H4 (cell line): ENCODE measurements around the gene ATG16L2. TPM values are rescaled to one million over a fixed set of nuclear protein-coding genes. Genes with fewer than 3 reads are reported as not detected.
A peak's percentile ranks its signal among the peaks of the same experiment; 100 is the strongest.

Experiments
- DNase-seq: peaks from one replicate; pipeline ENCODE4 v3.0.0-alpha.2; 2015; ENCODE audit warnings: low spot score
- total RNA-seq: library from RNA; depleted of rRNA; stranded (reverse); fragments of >200 nt; shearing (Covaris generic); gene quantifications from 2 replicates; pipeline ENCODE4 v1.2.3, GENCODE V29; 2014; rRNA removed

Gene ATG16L2
- total RNA-seq, result 0.66 and 3.4 TPM in 2 replicates

GRCh38 chr11:72814286-72815109, at the start of gene ATG16L2:
ATG16L2 (plus strand) TSS chr11:72814411; CDS start chr11:72814446, 35 bp downstream.
- peak; percentile 63 for DNase-seq

GRCh38 chr11:72764503-72764902, 49.7 kb upstream of the ATG16L2 start:
- no peak for DNase-seq

- no peak for DNase-seq
Observed at GRCh38 chr11:72766152-72766902, 47.9 kb upstream of the ATG16L2 start.

- no peak for DNase-seq
Observed at GRCh38 chr11:72767203-72768062, 46.8 kb upstream of the ATG16L2 start.

- DNase-seq, result no peak
Observed at GRCh38 chr11:72768581-72768980, 45.6 kb upstream of the ATG16L2 start.

- DNase-seq, result no peak
Observed at GRCh38 chr11:72769680-72770079, 44.5 kb upstream of the ATG16L2 start.

- DNase-seq, result no peak
Observed at GRCh38 chr11:72770799-72771198, 43.4 kb upstream of the ATG16L2 start.

GRCh38 chr11:72771507-72771906, 42.7 kb upstream of the ATG16L2 start:
- DNase-seq, result peak; percentile 31

- no peak for DNase-seq
Observed at GRCh38 chr11:72772059-72772458, 42.2 kb upstream of the ATG16L2 start.

- peak; percentile 50 for DNase-seq
Observed at GRCh38 chr11:72773291-72773690, 40.9 kb upstream of the ATG16L2 start.

- no peak for DNase-seq
Observed at GRCh38 chr11:72773696-72774095, 40.5 kb upstream of the ATG16L2 start.

- no peak for DNase-seq
Observed at GRCh38 chr11:72774499-72774898, 39.7 kb upstream of the ATG16L2 start.

- DNase-seq, result no peak
Observed at GRCh38 chr11:72775288-72776110, 38.7 kb upstream of the ATG16L2 start.

GRCh38 chr11:72776117-72776843, 37.9 kb upstream of the ATG16L2 start:
- DNase-seq, result no peak

GRCh38 chr11:72776844-72777754, 37.1 kb upstream of the ATG16L2 start:
- no peak for DNase-seq

GRCh38 chr11:72777755-72778278, 36.4 kb upstream of the ATG16L2 start:
- no peak for DNase-seq

GRCh38 chr11:72778535-72779494, 35.4 kb upstream of the ATG16L2 start:
- DNase-seq, result no peak
